Left cardiac atrium (tissue), 4 donors: Measurements from ENCODE around the gene RSPRY1. TPM values are rescaled to one million over a fixed set of nuclear protein-coding genes. Genes with fewer than 3 reads are reported as not detected.
A peak's percentile ranks its signal among the peaks of the same experiment; 100 is the strongest.
"Not testable (repeated sequence)": the region's sequence is repeated elsewhere in the genome, so short reads cannot be mapped to it uniquely, and the experiment has no call there.

Experiments
- ATAC-seq, 2 donors: fragments of 200-7000 bp; cut with Tn5 transposase; one replicate each; pipeline ENCODE4 v1.9.1; 2020; ENCODE audit warnings: mild to moderate bottlenecking in 2 of 2, moderate library complexity in 2 of 2
- DNase-seq: peaks from one replicate; pipeline ENCODE4 v3.0.0-alpha.2; 2020
- intact Hi-C, 2 donors: fragments of 100-400 bp; cut with DNase I; formaldehyde crosslinking; loops; one replicate each; pipeline versions ENCODE4 v1.14.1 to v1.15.1; 2022 to 2023
- total RNA-seq, 2 donors: library from RNA; stranded (reverse); fragmentation: NEBNext Ultra II Directional; extraction: Animal tissue kit (Norgen Biotek cat#: 25700); gene quantifications; one replicate each; pipeline ENCODE4 v1.2.1, GENCODE V29; 2021
- donor health status: DM: no; HTN: yes; CAD: no.
- donor health status: DM: no; HTN: yes; CAD: no; lungs with severe emphysema.
- donor health status: DM: yes; HTN: yes; CAD: no.
- donor health status: Dilated cardiomyopathy.

Gene RSPRY1
- total RNA-seq, 2 donors from 2014 or later: 13.4 to 16.5 TPM

- ATAC-seq, intact Hi-C loops, DNase-seq: not testable (repeated sequence)
Measured at GRCh38 chr16:57200926-57201325, 14.8 kb downstream of the RSPRY1 start.

- no peak for ATAC-seq
- DNase-seq: no peak
- intact Hi-C loops: no loop called here
Measured at GRCh38 chr16:57202095-57202886, 16.2 kb downstream of the RSPRY1 start.

GRCh38 chr16:57203451-57203850 is 17.3 kb downstream of the RSPRY1 start:
- no peak for DNase-seq
- ATAC-seq: no peak
- intact Hi-C loops: no loop called here

GRCh38 chr16:57204675-57205074 is 18.5 kb downstream of the RSPRY1 start:
- intact Hi-C loops: no loop called here
- no peak for DNase-seq
- ATAC-seq: no peak

GRCh38 chr16:57208926-57209325 is 22.8 kb downstream of the RSPRY1 start:
- ATAC-seq: no peak

GRCh38 chr16:57209780-57210179 is 23.7 kb downstream of the RSPRY1 start:
- DNase-seq (no peak), ATAC-seq (no peak)
- intact Hi-C loops: no loop called here

More at GRCh38 chr16:57208926-57209325, 22.8 kb downstream of the RSPRY1 start:
- intact Hi-C loops: no loop called here
- DNase-seq: no peak

- intact Hi-C loops: no loop called here
- ATAC-seq (no peak), DNase-seq (no peak)
Measured at GRCh38 chr16:57213462-57213861, 27.3 kb downstream of the RSPRY1 start.

- intact Hi-C loops: no loop called here
- no peak for ATAC-seq
- DNase-seq: no peak
Measured at GRCh38 chr16:57216968-57217367, 30.8 kb downstream of the RSPRY1 start.

GRCh38 chr16:57223057-57223456 is 36.9 kb downstream of the RSPRY1 start:
- intact Hi-C loops: no loop called here
- no peak for DNase-seq
- no peak for ATAC-seq

- ATAC-seq (no peak), DNase-seq (no peak)
- intact Hi-C loops: no loop called here
Measured at GRCh38 chr16:57224651-57225335, 38.7 kb downstream of the RSPRY1 start.

GRCh38 chr16:57225978-57226377 is 39.8 kb downstream of the RSPRY1 start:
- DNase-seq: no peak
- ATAC-seq: no peak
- intact Hi-C loops: no loop called here

- DNase-seq (no peak), ATAC-seq (no peak)
- intact Hi-C loops: no loop called here
Measured at GRCh38 chr16:57226701-57227621, 40.8 kb downstream of the RSPRY1 start.

- no peak for DNase-seq
- intact Hi-C loops: no loop called here
- ATAC-seq: no peak
Measured at GRCh38 chr16:57229079-57229478, 43.0 kb downstream of the RSPRY1 start.

GRCh38 chr16:57231821-57232350 is 45.8 kb downstream of the RSPRY1 start:
- ATAC-seq: no peak
- intact Hi-C loops: no loop called here
- no peak for DNase-seq

- DNase-seq: no peak
- peak in 1 of 2 donors; percentile 66 for ATAC-seq
- intact Hi-C loops: no loop called here
Measured at GRCh38 chr16:57233944-57234706, 48.0 kb downstream of the RSPRY1 start.

- ATAC-seq (no peak), DNase-seq (no peak)
- intact Hi-C loops: no loop called here
Measured at GRCh38 chr16:57234707-57235092, 48.6 kb downstream of the RSPRY1 start.

GRCh38 chr16:57235128-57236021 is 49.2 kb downstream of the RSPRY1 start:
- intact Hi-C loops: no loop called here
- DNase-seq (no peak), ATAC-seq (peak in 1 of 2 donors; percentile 51)

GRCh38 chr16:57236022-57236350 is 49.9 kb downstream of the RSPRY1 start:
- intact Hi-C loops: no loop called here
- no peak for DNase-seq
- no peak for ATAC-seq
